GM12872 (cell line): Measurements from ENCODE around the gene TAS2R41.

Experiments used
- TF ChIP-seq, protein P1 (sequence below): IDR thresholded peaks from 3 replicates; pipeline ENCODE4 v1.5.1; 2011; ENCODE audit warnings: low read depth, mild to moderate bottlenecking, low read length, moderate library complexity; ENCODE audit not compliant: insufficient read depth

Gene TAS2R41

DNA sequence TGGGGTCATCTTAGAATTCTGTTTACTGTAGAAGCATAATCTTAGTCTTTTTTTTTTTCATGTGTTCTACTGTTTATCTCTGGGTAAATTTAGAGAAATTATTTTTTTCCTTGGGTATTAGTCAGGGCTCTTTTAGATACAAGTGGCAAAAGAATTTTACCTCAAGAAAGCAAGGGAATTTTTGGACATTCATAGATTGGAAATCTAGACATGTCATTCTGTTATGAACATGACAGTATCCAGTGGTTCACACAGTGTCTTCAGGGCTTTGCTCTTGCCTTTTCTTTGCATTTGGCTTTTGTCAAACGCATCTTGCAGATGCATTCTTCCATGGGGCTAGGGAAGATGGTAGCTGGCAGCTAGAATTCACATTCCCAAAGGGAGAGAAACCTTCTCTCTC is 13.7 kb upstream of the TAS2R41 start:
- TF ChIP-seq, protein P1, sequence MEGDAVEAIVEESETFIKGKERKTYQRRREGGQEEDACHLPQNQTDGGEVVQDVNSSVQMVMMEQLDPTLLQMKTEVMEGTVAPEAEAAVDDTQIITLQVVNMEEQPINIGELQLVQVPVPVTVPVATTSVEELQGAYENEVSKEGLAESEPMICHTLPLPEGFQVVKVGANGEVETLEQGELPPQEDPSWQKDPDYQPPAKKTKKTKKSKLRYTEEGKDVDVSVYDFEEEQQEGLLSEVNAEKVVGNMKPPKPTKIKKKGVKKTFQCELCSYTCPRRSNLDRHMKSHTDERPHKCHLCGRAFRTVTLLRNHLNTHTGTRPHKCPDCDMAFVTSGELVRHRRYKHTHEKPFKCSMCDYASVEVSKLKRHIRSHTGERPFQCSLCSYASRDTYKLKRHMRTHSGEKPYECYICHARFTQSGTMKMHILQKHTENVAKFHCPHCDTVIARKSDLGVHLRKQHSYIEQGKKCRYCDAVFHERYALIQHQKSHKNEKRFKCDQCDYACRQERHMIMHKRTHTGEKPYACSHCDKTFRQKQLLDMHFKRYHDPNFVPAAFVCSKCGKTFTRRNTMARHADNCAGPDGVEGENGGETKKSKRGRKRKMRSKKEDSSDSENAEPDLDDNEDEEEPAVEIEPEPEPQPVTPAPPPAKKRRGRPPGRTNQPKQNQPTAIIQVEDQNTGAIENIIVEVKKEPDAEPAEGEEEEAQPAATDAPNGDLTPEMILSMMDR = no peak

DNA sequence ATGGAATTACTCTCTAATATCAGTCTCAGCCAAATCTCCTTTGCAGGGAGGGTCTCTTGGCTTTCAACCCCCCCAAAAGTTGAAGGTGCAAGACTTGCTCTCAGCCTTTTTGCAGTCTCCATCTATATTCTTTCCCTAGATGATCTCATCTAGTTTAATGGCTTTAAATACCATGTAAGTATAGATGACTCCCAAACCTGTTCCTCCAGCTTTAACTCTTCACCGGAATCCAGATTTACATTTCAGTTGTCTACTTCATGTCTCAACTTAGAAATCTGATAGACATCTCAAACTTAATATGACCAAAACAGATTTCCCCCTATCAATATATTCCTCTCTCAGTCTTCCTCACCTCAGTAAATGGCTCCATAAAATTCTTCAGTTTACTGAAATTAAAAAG is 9.9 kb upstream of the TAS2R41 start:
- TF ChIP-seq, protein P1 = no peak

DNA sequence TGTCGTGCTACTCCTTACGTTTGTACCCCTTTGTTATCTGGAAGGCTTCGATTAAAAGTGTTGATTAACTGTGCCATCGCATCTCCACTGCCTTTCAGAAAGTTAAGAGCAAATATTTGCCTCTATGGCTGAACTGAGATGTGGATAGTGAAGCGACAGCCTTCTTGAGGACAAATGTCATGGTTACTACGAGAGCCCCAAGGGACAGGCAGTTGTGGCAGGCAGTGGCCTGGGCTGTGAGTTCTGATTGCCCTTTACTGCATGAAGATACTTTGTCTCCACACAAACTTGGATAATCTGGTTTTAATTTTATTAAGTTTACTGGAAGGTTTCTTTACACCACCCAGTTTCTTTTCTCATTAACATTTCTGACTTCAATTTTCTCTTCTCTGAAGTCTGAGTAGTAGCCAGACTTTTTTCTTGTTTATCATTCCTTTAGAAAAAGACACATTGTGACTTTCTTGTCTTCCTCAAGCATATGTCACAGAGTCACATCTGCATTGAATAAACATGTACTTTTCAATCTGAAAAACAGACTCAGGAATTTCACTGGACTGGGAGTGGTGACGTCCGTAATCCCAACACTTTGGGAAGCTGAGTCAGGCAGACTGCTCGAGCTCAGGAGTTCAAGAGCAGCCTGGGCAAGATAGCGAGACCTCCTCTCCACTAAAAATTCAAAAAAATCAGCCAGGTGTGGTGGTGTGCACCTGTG is 1.5 kb downstream of the TAS2R41 start:
- TF ChIP-seq, protein P1 = no peak

DNA sequence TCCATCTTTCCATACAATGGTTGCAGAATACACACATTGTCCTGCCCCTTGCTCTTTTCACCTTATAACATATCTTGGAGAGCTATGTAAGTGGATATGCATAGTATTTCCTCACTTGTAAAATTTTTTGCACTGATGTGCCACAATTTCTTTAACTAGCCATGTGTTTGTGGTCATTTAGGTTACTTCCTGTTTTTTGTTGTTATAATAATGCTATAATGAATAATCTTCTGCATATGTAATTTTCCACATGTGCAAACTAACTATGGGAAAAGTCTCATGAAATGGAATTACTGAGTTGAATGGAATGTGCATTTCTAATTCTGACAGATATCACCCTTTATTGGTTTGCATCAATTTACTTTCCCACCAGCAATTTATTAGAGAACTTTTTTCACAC is 2.8 kb downstream of the TAS2R41 start:
- TF ChIP-seq, protein P1 = no peak

DNA sequence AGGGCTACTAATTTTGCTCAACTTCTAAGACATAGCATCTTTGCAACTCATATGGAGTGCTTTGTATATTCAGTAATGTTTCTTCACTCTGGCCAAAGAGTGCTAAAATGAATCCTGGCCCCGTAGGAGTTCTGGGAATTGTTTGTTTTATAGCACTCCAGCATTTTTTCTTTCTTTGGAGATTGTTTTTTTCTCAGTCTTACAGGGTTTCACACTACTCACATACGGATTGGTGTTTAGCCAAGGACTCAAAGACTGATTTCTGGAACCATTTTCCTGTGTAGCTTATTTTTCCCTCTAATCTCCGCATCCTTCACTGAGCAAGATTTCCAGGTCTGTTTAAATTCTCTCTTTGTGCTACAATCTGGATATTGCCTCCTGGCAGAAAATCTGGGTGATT is 6.4 kb downstream of the TAS2R41 start:
- TF ChIP-seq, protein P1 = no peak

DNA sequence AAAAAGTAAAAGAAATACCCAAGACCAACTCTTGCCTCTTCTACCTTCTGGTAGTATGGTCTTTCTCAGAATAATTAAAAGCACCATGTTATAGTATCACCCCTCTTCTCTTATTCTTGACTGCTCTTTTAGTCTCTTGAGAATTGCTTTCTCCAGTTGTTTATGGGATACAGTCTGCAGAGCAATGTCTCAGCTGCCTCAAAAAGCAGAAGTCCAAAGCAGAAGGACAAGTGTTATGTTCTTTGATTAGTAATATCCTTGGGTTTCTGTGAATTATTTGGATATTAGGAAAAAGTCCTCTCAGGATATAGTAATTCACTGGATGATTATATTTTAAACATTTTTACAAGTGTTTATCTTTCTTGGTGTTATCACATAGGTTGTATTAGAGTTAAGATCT is 7.4 kb downstream of the TAS2R41 start:
- TF ChIP-seq, protein P1 = no peak

DNA sequence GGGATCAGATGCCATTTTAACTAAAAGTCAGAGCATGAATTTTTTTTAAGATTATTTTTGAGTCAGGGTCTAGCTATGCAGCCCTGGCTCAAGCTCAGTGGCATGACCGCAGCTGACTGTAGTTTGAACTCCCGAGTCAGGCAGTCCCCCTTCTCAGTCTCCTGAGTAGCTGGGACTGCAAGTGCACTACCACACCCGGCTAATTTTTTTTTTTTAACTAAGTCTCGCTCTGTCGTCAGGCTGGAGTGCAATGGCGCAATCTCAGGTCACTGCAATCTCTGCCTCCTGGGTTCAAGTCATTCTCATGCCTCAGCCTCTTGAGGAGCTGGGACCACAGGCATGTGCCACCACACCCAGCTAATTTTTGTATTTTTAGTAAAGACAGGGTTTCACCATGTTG is 7.8 kb downstream of the TAS2R41 start:
- TF ChIP-seq, protein P1 = no peak
